ENCODE results near the gene GALM. TPM values are rescaled to one million over a fixed set of nuclear protein-coding genes. Genes with fewer than 3 reads are reported as not detected.

The GALM gene
- polyA plus RNA-seq, 1 donor from 2014 or later: not detected

DNA sequence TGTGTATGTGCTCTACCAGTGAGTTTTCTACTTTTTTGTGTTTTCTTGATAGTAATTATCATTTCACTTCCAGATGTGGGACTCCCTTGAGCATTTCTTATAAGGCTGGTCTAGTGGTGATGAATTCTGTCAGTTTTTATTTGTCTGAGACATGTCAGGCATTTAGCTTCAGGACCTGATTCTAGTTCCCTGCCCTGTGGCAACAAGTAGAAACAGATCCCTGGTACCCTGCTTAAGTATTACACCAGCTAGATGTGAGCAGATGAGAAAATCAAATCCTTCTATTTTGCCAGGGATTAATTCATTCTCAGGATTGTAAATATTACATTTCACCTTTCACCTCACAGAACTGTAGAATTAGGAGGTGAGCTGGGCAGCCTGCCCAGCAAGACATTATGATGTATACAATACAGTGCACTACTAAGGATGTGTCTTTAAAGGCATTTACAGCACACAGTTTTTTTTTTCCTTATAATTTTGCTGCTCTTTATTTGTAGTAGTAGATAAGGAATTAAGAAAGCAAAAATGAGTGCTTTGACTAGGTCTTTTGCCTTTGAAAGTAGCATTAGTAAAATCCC lies 35.1 kb downstream of the GALM start:
- H3K9me2 ChIP-seq (ENCODE audit: insufficient read depth, low read length): no peaks in the 10 kb centered on the region
- H3K4me2 ChIP-seq (ENCODE audit: low read length): no peak overlapping the region
- no peak overlapping the region for H2AFZ ChIP-seq (ENCODE audit: low read depth, low read length)
- H3K9ac ChIP-seq (ENCODE audit: low read length): no peak overlapping the region
- no peaks in the 10 kb centered on the region for H3K79me2 ChIP-seq (replicated peaks; ENCODE audit: insufficient read depth, low read length)
- no peaks in the 10 kb centered on the region for H4K20me1 ChIP-seq (ENCODE audit: insufficient read depth)
- TF ChIP-seq TAF1 (IDR thresholded peaks at IDR 0.05; ENCODE audit: low read depth): no peak
- TF ChIP-seq, protein P1, sequence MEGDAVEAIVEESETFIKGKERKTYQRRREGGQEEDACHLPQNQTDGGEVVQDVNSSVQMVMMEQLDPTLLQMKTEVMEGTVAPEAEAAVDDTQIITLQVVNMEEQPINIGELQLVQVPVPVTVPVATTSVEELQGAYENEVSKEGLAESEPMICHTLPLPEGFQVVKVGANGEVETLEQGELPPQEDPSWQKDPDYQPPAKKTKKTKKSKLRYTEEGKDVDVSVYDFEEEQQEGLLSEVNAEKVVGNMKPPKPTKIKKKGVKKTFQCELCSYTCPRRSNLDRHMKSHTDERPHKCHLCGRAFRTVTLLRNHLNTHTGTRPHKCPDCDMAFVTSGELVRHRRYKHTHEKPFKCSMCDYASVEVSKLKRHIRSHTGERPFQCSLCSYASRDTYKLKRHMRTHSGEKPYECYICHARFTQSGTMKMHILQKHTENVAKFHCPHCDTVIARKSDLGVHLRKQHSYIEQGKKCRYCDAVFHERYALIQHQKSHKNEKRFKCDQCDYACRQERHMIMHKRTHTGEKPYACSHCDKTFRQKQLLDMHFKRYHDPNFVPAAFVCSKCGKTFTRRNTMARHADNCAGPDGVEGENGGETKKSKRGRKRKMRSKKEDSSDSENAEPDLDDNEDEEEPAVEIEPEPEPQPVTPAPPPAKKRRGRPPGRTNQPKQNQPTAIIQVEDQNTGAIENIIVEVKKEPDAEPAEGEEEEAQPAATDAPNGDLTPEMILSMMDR (IDR thresholded peaks at IDR 0.05; ENCODE audit: poor library complexity, severe bottlenecking): no peak
- TF ChIP-seq EZH2 (IDR thresholded peaks at IDR 0.05; ENCODE audit: borderline replicate concordance, insufficient read depth, low read length, poor library complexity, severe bottlenecking): no peak
- TF ChIP-seq SMC3 (conservative IDR thresholded peaks at IDR 0.05; ENCODE audit: poor library complexity): no peak
- H3K4me3 ChIP-seq (ENCODE audit: low read length): no peak overlapping the region
- H3F3A ChIP-seq (ENCODE audit: insufficient read depth, low read length, poor library complexity, severe bottlenecking): no peaks in the 10 kb centered on the region
- no peaks in the 10 kb centered on the region for H3K36me3 ChIP-seq (ENCODE audit: insufficient read depth, low read length)
- no peak overlapping the region for H3K27ac ChIP-seq (ENCODE audit: low read length)
- H3K9me3 ChIP-seq (ENCODE audit: low read length): no peaks in the 10 kb centered on the region
- H3K27me3 ChIP-seq (ENCODE audit: insufficient read depth, low read depth, low read length): no peaks in the 10 kb centered on the region

DNA sequence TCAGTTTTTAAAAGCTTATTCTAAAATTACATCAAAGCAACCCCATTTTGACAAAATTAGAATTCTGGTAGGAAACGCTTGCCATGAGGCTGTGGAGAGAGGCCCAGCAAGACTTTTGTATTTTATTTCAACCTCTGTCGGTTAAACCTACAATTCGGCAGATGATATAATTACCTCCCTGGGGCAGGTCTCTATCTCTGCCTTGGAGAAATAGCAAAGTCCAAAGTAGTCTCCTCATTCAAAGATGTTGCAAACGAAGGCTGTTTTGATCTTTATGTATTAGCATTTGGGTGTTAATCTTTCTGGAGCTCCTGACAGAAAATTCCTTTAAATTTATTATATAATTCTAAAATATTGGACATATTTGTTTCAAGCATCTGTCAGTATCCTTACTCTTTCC lies 35.6 kb downstream of the GALM start:
- Histone ChIP-seq H3K9me3 (ENCODE audit: low read length) (no peaks in the 10 kb centered on the region), H3K9ac (ENCODE audit: low read length) (no peak overlapping the region), H3K4me2 (ENCODE audit: low read length) (no peak overlapping the region), H4K20me1 (ENCODE audit: insufficient read depth) (no peaks in the 10 kb centered on the region), H3K9me2 (ENCODE audit: insufficient read depth, low read length) (no peaks in the 10 kb centered on the region), H3K4me3 (ENCODE audit: low read length) (no peak overlapping the region), H3K36me3 (ENCODE audit: insufficient read depth, low read length) (no peaks in the 10 kb centered on the region), H3F3A (ENCODE audit: insufficient read depth, low read length, poor library complexity, severe bottlenecking) (no peaks in the 10 kb centered on the region), H3K27me3 (ENCODE audit: insufficient read depth, low read depth, low read length) (no peaks in the 10 kb centered on the region), H2AFZ (ENCODE audit: low read depth, low read length) (no peak overlapping the region), H3K27ac (ENCODE audit: low read length) (no peak overlapping the region), H3K79me2 (replicated peaks; ENCODE audit: insufficient read depth, low read length) (no peaks in the 10 kb centered on the region)
- TF ChIP-seq RAD21 (conservative IDR thresholded peaks at IDR 0.05): no peak
- no peak for TF ChIP-seq MXI1 (conservative IDR thresholded peaks at IDR 0.05; ENCODE audit: poor library complexity, severe bottlenecking)
- TF ChIP-seq, protein P1 (IDR thresholded peaks at IDR 0.05; ENCODE audit: poor library complexity, severe bottlenecking): no peak
- no peak for TF ChIP-seq SMC3 (conservative IDR thresholded peaks at IDR 0.05; ENCODE audit: poor library complexity)
- TF ChIP-seq EZH2 (IDR thresholded peaks at IDR 0.05; ENCODE audit: borderline replicate concordance, insufficient read depth, low read length, poor library complexity, severe bottlenecking): no peak
- no peak for TF ChIP-seq TAF1 (IDR thresholded peaks at IDR 0.05; ENCODE audit: low read depth)
- no peak for TF ChIP-seq POLR2AphosphoS5 (IDR thresholded peaks at IDR 0.05)
- TF ChIP-seq, protein P2, sequence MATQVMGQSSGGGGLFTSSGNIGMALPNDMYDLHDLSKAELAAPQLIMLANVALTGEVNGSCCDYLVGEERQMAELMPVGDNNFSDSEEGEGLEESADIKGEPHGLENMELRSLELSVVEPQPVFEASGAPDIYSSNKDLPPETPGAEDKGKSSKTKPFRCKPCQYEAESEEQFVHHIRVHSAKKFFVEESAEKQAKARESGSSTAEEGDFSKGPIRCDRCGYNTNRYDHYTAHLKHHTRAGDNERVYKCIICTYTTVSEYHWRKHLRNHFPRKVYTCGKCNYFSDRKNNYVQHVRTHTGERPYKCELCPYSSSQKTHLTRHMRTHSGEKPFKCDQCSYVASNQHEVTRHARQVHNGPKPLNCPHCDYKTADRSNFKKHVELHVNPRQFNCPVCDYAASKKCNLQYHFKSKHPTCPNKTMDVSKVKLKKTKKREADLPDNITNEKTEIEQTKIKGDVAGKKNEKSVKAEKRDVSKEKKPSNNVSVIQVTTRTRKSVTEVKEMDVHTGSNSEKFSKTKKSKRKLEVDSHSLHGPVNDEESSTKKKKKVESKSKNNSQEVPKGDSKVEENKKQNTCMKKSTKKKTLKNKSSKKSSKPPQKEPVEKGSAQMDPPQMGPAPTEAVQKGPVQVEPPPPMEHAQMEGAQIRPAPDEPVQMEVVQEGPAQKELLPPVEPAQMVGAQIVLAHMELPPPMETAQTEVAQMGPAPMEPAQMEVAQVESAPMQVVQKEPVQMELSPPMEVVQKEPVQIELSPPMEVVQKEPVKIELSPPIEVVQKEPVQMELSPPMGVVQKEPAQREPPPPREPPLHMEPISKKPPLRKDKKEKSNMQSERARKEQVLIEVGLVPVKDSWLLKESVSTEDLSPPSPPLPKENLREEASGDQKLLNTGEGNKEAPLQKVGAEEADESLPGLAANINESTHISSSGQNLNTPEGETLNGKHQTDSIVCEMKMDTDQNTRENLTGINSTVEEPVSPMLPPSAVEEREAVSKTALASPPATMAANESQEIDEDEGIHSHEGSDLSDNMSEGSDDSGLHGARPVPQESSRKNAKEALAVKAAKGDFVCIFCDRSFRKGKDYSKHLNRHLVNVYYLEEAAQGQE (IDR thresholded peaks at IDR 0.05; ENCODE audit: borderline replicate concordance): no peak
- no peak for TF ChIP-seq EP300 (conservative IDR thresholded peaks at IDR 0.05; ENCODE audit: poor library complexity, severe bottlenecking)
